Kidney epithelial cell (primary cell): ENCODE data around the gene DCLRE1C. TPM values are rescaled to one million over a fixed set of nuclear protein-coding genes. Genes with fewer than 3 reads are reported as not detected.
"Not testable (repeated sequence)": the region's sequence is repeated elsewhere in the genome, so short reads cannot be mapped to it uniquely, and the experiment has no call there.

Experiments used
- DNase-seq: peaks from one replicate; pipeline ENCODE4 v3.0.0-alpha.2; 2010; ENCODE audit warnings: low read depth
- H3K27me3 ChIP-seq: 2 replicates; pipeline ENCODE4 v1.6.0; 2011; ENCODE audit warnings: low read length; ENCODE audit not compliant: control insufficient read depth, insufficient read depth
- H3K36me3 ChIP-seq: 2 replicates; pipeline ENCODE4 v1.5.1; 2011; ENCODE audit warnings: low read length; ENCODE audit not compliant: control insufficient read depth, insufficient read depth
- H3K4me3 ChIP-seq: 2 replicates; pipeline ENCODE4 v1.5.1; 2011; ENCODE audit warnings: low read depth, mild to moderate bottlenecking, control low read depth, low read length
- total RNA-seq: library from RNA; depleted of rRNA; stranded (reverse); fragments of >200 nt; gene quantifications from 2 replicates; pipeline ENCODE4 v1.2.3, GENCODE V29; 2015
- TF ChIP-seq, protein P1 (sequence below): IDR thresholded peaks from 2 replicates; pipeline ENCODE4 v1.5.1; 2011; ENCODE audit warnings: mild to moderate bottlenecking, moderate library complexity, low read length, control low read depth, inconsistent platforms; ENCODE audit not compliant: insufficient read depth, poor library complexity, severe bottlenecking

Gene DCLRE1C
- total RNA-seq, 1 donor from 2014 or later = 10.3 TPM

DNA sequence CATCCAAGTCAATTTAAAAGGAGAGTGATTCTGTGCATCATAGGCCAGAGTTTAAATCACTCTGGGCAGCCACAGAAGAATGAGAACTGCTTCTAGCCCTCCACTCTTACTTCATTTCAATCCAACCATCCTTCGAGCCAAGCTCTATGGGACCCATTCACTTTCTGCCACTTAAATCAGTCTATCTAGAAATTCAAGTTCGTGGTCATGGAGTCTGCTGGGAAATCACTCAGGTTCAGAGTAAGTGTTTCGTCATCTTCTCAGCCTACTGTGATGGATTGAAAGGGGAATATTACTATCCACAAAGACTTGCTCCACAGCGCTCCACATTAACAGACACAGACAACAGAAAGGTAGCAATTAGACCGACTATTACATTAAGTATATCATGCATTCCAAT lies 4.6 kb downstream of the DCLRE1C start:
- no peak for DNase-seq
- TF ChIP-seq, protein P1, sequence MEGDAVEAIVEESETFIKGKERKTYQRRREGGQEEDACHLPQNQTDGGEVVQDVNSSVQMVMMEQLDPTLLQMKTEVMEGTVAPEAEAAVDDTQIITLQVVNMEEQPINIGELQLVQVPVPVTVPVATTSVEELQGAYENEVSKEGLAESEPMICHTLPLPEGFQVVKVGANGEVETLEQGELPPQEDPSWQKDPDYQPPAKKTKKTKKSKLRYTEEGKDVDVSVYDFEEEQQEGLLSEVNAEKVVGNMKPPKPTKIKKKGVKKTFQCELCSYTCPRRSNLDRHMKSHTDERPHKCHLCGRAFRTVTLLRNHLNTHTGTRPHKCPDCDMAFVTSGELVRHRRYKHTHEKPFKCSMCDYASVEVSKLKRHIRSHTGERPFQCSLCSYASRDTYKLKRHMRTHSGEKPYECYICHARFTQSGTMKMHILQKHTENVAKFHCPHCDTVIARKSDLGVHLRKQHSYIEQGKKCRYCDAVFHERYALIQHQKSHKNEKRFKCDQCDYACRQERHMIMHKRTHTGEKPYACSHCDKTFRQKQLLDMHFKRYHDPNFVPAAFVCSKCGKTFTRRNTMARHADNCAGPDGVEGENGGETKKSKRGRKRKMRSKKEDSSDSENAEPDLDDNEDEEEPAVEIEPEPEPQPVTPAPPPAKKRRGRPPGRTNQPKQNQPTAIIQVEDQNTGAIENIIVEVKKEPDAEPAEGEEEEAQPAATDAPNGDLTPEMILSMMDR = no peak
- Histone ChIP-seq H3K4me3 (no peak overlapping the region), H3K27me3 (no peaks in the 10 kb centered on the region), H3K36me3 (peaks cover 1% of the 10 kb centered on the region)

DNA sequence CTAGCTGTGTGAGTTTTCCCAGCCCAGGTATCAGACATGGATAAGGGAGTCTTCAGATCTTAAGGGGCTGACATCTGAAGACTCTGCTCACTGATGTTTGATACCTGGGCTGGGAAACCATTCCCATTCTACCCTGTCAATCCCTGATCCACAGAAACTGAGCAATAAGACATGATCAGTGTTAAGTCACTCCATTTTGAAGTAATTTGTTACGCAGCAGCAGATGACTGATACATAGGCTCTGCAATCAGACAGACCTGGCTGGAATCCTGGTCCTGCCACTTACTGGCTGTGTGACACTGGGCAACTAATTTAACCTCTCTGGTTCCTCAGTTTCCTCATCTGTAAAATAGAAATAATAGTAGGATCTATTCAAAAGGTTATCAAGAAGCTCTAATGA lies 6.6 kb downstream of the DCLRE1C start:
- Histone ChIP-seq H3K27me3 (no peaks in the 10 kb centered on the region), H3K4me3 (no peak overlapping the region), H3K36me3 (peaks cover 1% of the 10 kb centered on the region)
- TF ChIP-seq, protein P1 = no peak
- DNase-seq = no peak

DNA sequence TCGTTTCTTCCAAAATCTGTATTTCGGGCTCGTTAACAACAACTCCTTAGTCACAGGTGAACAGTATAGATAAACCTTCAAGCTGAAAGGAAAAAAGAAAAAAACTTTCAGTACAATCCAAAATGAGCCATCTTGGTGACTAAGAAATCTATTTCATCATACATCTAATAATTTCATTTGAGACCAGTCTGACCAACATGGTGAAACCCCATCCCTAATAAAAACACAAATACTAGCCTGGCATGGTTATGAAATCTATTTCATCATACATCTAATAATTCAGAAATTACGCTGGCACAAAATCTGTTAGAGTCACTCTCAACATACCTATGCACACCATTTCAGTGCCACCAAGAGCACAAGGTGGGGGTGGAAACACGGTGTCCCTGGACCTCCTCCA lies 8.8 kb downstream of the DCLRE1C start:
- Histone ChIP-seq H3K4me3 (no peak overlapping the region), H3K27me3 (no peaks in the 10 kb centered on the region), H3K36me3 (peaks cover 1% of the 10 kb centered on the region)
- TF ChIP-seq, protein P1 = no peak
- no peak for DNase-seq

DNA sequence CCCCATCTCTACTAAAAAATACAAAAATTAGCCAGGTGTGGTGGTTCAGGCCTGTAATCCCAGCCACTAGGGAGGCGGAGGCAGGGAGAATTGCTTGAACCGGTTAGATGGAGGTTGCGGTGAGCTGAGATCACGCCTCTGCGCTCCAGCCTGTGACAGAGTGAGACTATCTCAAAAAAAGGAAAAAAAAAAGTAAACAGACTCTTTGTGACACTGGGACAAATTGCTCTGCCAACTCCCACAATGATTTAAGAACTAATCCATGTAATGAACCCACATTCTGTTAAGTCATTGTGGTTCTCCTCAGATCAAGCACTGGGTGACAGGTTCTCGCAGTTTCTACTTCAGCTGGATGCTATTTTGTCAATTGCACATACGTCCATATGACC lies 11.0 kb downstream of the DCLRE1C start:
- H3K36me3 ChIP-seq, DNase-seq, H3K4me3 ChIP-seq, H3K27me3 ChIP-seq: not testable (repeated sequence)

DNA sequence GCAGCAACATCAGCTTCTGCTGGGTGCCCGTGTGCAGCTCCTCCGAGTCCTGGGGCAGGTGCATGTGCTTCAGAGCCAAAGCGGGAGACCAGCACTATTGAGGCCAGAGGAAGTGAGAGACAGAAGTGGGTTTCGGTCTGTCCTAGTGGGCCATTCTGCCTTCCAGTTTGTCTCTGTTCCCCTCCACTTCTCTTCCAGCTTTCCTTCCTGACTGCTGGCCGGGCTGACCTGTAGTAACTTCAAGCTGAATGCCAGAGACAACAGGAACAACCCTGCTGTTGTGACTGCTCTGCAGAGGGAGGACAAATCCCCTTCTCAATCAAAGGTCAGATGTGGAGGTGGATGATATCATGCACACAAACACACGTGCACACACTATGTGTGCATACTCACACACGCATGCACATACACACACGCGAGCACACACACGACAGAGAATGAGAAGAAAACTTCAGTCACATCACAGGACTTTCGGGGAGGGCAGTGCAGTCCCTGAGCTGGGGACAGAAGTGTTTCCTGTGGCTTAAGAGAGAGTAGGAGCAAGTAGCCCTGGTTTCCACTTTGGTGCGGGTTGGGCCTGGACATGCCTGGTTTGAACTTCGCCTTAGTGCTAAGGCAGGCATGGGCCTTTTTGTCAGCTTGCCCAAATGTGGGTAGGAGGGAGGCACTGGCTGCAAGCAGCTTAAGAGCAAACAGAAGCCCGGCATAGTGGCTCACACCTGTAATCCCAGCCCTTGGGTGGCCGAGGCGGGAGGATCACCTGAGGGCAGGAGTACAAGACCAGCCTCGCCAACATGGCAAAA lies 11.5 kb downstream of the DCLRE1C start:
- not testable (repeated sequence) for H3K27me3 ChIP-seq, H3K4me3 ChIP-seq, H3K36me3 ChIP-seq, DNase-seq

DNA sequence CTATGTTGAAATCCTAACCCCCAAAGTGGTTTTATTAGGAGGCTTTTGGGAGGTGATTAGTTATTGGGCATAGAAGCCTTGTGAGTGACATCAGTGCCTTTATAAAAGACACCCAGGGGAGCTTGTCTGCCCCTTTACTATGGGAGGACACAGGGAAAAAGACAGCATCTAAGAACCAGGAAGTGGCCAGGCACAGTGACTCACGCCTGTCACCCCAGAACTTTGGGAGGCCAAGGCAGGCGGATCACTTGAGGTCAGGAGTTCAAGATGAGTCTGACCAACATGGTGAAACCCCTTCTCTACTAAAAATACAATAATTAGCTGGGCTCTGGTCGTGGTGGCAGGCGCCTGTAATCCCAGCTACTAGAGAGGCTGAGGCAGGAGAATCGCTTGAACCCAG lies 14.9 kb downstream of the DCLRE1C start:
- H3K27me3 ChIP-seq, H3K4me3 ChIP-seq, DNase-seq, H3K36me3 ChIP-seq: not testable (repeated sequence)

DNA sequence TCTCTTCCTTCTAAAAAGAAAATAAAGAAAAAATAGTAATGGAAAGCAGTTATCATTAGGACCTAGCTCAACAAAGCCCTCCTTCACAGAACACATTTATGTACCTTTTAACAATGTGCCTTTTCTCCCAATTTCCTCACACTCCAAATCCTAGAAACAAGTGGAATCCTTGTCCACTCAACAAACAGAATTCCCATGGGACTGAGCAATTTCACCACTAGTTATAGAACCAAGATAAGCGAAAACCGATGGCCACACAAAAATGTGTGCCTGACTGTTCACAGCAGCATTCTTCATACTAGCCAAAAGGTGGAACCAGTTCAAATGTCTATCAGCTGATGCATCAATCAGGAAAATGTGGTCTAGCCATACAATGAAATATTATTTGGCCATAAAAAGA lies 17.3 kb downstream of the DCLRE1C start:
- no peak for DNase-seq
- Histone ChIP-seq H3K27me3 (no peaks in the 10 kb centered on the region), H3K4me3 (no peak overlapping the region), H3K36me3 (no peaks in the 10 kb centered on the region)
- TF ChIP-seq, protein P1 = no peak
